Chondrocyte (in vitro differentiated cells): ENCODE results near the gene SESN1. TPM values are rescaled to one million over a fixed set of nuclear protein-coding genes. Genes with fewer than 3 reads are reported as not detected.

ENCODE experiments used
- DNase-seq: peaks from one replicate; pipeline ENCODE4 v3.0.0; 2021; ENCODE audit warnings: mixed read lengths, low spot score
- H3K27ac Mint-ChIP-seq: one replicate; pipeline ENCODE4 v1.8.0; 2021; ENCODE audit warnings: mild to moderate bottlenecking, moderate library complexity, mixed read lengths; ENCODE audit not compliant: unreplicated experiment
- H3K27me3 Mint-ChIP-seq: 2 replicates; pipeline ENCODE4 v1.8.0; 2021; ENCODE audit warnings: low read depth, mixed read lengths
- H3K36me3 Mint-ChIP-seq: 2 replicates; pipeline ENCODE4 v1.8.0; 2021; ENCODE audit warnings: low read depth, mixed read lengths
- H3K4me1 Mint-ChIP-seq: 2 replicates; pipeline ENCODE4 v1.8.0; 2021; ENCODE audit warnings: low read depth, mild to moderate bottlenecking, mixed read lengths
- H3K4me3 Mint-ChIP-seq: one replicate; pipeline ENCODE4 v1.8.0; 2021; ENCODE audit warnings: mild to moderate bottlenecking, moderate library complexity, mixed read lengths; ENCODE audit not compliant: unreplicated experiment
- H3K9me3 Mint-ChIP-seq: 2 replicates; pipeline ENCODE4 v1.8.0; 2021; ENCODE audit warnings: low read depth, mixed read lengths
- total RNA-seq: library from RNA; stranded (reverse); gene quantifications from 3 replicates; pipeline ENCODE4 v1.2.1, GENCODE V29; 2021
- TF ChIP-seq, protein P1 (sequence below): fragments of 200-600 bp; sonication (generic); IDR thresholded peaks from 2 replicates; pipeline ENCODE4 v1.5.0; 2021; ENCODE audit warnings: antibody characterized with exemption, mild to moderate bottlenecking, moderate library complexity

SESN1 gene
- total RNA-seq, 1 donor from 2014 or later, result 9.5 TPM

DNA sequence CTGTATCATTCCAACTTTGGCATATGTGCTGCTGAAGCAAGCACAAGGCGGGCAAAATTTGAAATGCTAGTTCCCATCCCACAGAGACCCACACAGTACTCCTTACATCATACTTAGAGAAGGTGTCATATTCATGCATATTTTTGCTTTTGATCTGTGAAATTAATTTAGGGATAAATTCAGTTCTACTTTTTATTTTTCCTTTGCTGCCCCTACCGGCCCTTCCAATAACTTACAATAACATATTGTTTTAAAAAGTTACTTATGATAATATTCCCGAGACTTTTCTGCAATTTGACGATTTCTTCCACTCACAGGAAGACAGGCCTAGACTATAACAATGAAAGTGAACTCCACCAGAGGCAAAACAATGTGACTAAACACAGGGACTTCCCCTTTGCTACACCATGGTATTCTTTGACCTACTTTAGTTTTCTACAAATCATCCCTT lies 35.0 kb downstream of the SESN1 start:
- Mint-ChIP-seq H3K4me3 (no peak overlapping the region), H3K9me3 (no peaks in the 10 kb centered on the region), H3K27me3 (no peaks in the 10 kb centered on the region), H3K27ac (peak overlapping the region; percentile 51), H3K36me3 (no peaks in the 10 kb centered on the region), H3K4me1 (peaks cover 21% of the 10 kb centered on the region)
- TF ChIP-seq, protein P1, sequence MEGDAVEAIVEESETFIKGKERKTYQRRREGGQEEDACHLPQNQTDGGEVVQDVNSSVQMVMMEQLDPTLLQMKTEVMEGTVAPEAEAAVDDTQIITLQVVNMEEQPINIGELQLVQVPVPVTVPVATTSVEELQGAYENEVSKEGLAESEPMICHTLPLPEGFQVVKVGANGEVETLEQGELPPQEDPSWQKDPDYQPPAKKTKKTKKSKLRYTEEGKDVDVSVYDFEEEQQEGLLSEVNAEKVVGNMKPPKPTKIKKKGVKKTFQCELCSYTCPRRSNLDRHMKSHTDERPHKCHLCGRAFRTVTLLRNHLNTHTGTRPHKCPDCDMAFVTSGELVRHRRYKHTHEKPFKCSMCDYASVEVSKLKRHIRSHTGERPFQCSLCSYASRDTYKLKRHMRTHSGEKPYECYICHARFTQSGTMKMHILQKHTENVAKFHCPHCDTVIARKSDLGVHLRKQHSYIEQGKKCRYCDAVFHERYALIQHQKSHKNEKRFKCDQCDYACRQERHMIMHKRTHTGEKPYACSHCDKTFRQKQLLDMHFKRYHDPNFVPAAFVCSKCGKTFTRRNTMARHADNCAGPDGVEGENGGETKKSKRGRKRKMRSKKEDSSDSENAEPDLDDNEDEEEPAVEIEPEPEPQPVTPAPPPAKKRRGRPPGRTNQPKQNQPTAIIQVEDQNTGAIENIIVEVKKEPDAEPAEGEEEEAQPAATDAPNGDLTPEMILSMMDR, result peak; percentile 38
- DNase-seq, result no peak

GRCh38 chr6:109059153-109059552 lies 35.5 kb downstream of the SESN1 start:
- H3K4me3 Mint-ChIP-seq, result no peak overlapping the region
- no peaks in the 10 kb centered on the region for H3K27me3 Mint-ChIP-seq
- no peaks in the 10 kb centered on the region for H3K9me3 Mint-ChIP-seq
- TF ChIP-seq, protein P1, result no peak
- no peaks in the 10 kb centered on the region for H3K36me3 Mint-ChIP-seq
- no peak for DNase-seq
- peaks cover 21% of the 10 kb centered on the region for H3K4me1 Mint-ChIP-seq
- H3K27ac Mint-ChIP-seq, result no peak overlapping the region

GRCh38 chr6:109058620-109059019 lies 36.0 kb downstream of the SESN1 start:
- Mint-ChIP-seq H3K4me1 (peaks cover 21% of the 10 kb centered on the region), H3K4me3 (no peak overlapping the region), H3K9me3 (no peaks in the 10 kb centered on the region), H3K27me3 (no peaks in the 10 kb centered on the region), H3K27ac (no peak overlapping the region), H3K36me3 (no peaks in the 10 kb centered on the region)
- TF ChIP-seq, protein P1, result no peak
- no peak for DNase-seq

DNA sequence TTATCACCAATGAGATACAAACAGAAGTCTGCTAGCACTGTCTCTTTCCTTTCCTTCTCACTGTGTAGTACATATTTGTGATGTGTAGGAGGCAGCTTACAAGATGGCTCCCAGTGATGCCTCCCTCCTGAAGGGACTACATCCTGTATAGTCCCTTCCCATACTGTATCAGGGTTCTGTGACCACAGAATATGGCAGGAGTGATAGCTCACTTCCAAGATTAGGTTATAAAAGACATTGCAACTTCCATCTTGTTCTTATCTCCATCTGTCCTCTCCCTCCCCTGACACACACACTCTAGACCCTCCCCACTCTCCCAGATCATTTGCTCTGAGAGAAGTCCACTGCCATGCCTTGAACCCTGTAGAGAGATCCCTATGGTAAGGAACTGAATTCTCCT lies 38.0 kb downstream of the SESN1 start:
- Mint-ChIP-seq H3K4me1 (peaks cover 38% of the 10 kb centered on the region), H3K27ac (no peak overlapping the region), H3K9me3 (no peaks in the 10 kb centered on the region), H3K27me3 (no peaks in the 10 kb centered on the region), H3K36me3 (no peaks in the 10 kb centered on the region), H3K4me3 (no peak overlapping the region)
- TF ChIP-seq, protein P1, result no peak
- no peak for DNase-seq

DNA sequence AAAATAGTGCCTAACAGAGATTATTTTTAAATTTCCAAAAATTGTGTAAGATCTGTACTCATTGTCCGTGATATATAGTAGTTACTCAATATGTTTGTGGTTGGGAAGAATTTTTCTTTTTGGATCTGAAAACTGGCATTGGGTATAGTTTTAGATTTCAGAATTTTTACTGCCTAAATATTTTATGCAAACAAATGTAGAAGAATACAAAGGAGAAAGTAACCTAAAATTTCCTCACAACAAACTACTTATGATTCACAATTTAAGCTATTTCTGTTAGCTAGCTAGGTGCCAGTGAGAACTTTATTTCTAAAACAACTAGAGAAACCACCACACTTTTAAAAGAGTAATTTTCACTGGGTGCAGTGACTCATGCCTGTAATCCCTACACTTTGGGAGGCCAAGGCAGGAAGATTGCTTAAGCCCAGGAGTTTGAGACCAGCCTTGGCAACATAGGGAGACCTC lies 38.8 kb downstream of the SESN1 start:
- no peaks in the 10 kb centered on the region for H3K27me3 Mint-ChIP-seq
- H3K9me3 Mint-ChIP-seq, result no peaks in the 10 kb centered on the region
- H3K4me1 Mint-ChIP-seq, result peaks cover 38% of the 10 kb centered on the region
- DNase-seq, result no peak
- TF ChIP-seq, protein P1, result no peak
- H3K27ac Mint-ChIP-seq, result peak overlapping the region; percentile 32
- H3K36me3 Mint-ChIP-seq, result no peaks in the 10 kb centered on the region
- no peak overlapping the region for H3K4me3 Mint-ChIP-seq
